HepG2 (cell line): ENCODE data around the gene NAGS. TPM values are rescaled to one million over a fixed set of nuclear protein-coding genes. Genes with fewer than 3 reads are reported as not detected.
A peak's percentile ranks its signal among the peaks of the same experiment; 100 is the strongest.

Experiments used
- CEBPB ChIP-seq: IDR thresholded peaks from 2 replicates; pipeline ENCODE4 v1.6.1; 2011; ENCODE audit warnings: low read depth, low read length, improper control_type of control experiment, borderline replicate concordance
- HOXA5 ChIP-seq: sonication (generic); formaldehyde crosslinking; IDR thresholded peaks from 2 replicates; pipeline ENCODE4 v1.4.0; 2020; ENCODE audit warnings: missing genetic modification reagents
- RFXAP ChIP-seq: sonication (generic); formaldehyde crosslinking; IDR thresholded peaks from 2 replicates; pipeline ENCODE4 v1.4.0; 2020; ENCODE audit warnings: missing genetic modification reagents, borderline replicate concordance
- TAF1 ChIP-seq: sonication (generic); formaldehyde crosslinking; IDR thresholded peaks from 2 replicates; pipeline ENCODE4 v1.4.0; 2020; ENCODE audit warnings: missing genetic modification reagents
- ZBTB8A ChIP-seq: sonication (generic); formaldehyde crosslinking; IDR thresholded peaks from 2 replicates; pipeline ENCODE4 v1.4.0; 2020; ENCODE audit warnings: mild to moderate bottlenecking, low read depth, missing genetic modification reagents, borderline replicate concordance
- ZNF451 ChIP-seq: sonication (generic); formaldehyde crosslinking; IDR thresholded peaks from 2 replicates; pipeline ENCODE4 v1.5.0; 2020; ENCODE audit warnings: mild to moderate bottlenecking, missing genetic modification reagents
- ZNF562 ChIP-seq: sonication (generic); formaldehyde crosslinking; IDR thresholded peaks from 2 replicates; pipeline ENCODE4 v1.8.0; 2022; ENCODE audit warnings: missing genetic modification reagents, borderline replicate concordance
- ZNF563 ChIP-seq: sonication (generic); formaldehyde crosslinking; IDR thresholded peaks from 2 replicates; pipeline ENCODE4 v1.8.0; 2022; ENCODE audit warnings: mild to moderate bottlenecking, moderate library complexity, missing genetic modification reagents
- ZNF674 ChIP-seq: sonication (generic); formaldehyde crosslinking; IDR thresholded peaks from 2 replicates; pipeline ENCODE4 v1.5.0; 2020; ENCODE audit warnings: low read depth, mild to moderate bottlenecking, missing genetic modification reagents
- polyA plus RNA-seq, 8 experiments: library from polyadenylated mRNA; depleted of rRNA in 3 of 8; stranded (reverse) in 7 of 8; unstranded in 1 of 8; fragments of >200 nt; fragmentation: Illumina TruSeq in 4 of 8; extraction: Trizol in 4 of 8; gene quantifications; 2 replicates each; pipeline versions ENCODE4 v1.2.1 to v1.2.3, GENCODE V29; 2011 to 2016; ENCODE audit warnings: low read depth in 4 of 8, missing spikeins in 1 of 8, mixed read lengths in 1 of 8; ENCODE audit not compliant: insufficient read depth in 1 of 8
- total RNA-seq, 5 experiments: library from RNA; depleted of rRNA; stranded (reverse); fragments of >200 nt; fragmentation: Illumina TruSeq; extraction: Trizol; gene quantifications; 2 replicates each; pipeline ENCODE4 v1.2.3, GENCODE V29; 2016; ENCODE audit warnings: low read depth in 1 of 5
- TF ChIP-seq, protein P1 (sequence below): sonication (generic); formaldehyde crosslinking; IDR thresholded peaks from 2 replicates; pipeline ENCODE4 v1.4.0; 2020; ENCODE audit warnings: missing genetic modification reagents
- TF ChIP-seq, protein P2 (sequence below): sonication (generic); formaldehyde crosslinking; IDR thresholded peaks from 2 replicates; pipeline ENCODE4 v1.4.0; 2020; ENCODE audit warnings: missing genetic modification reagents
- TF ChIP-seq, protein P3 (sequence below): sonication (generic); formaldehyde crosslinking; IDR thresholded peaks from 2 replicates; pipeline ENCODE4 v1.5.0; 2020; ENCODE audit warnings: mild to moderate bottlenecking, missing genetic modification reagents
- TF ChIP-seq, protein P4 (sequence below): sonication (generic); formaldehyde crosslinking; IDR thresholded peaks from 2 replicates; pipeline ENCODE4 v1.4.0; 2020; ENCODE audit warnings: mild to moderate bottlenecking, missing genetic modification reagents
- TF ChIP-seq, protein P5 (sequence below): sonication (generic); formaldehyde crosslinking; IDR thresholded peaks from 2 replicates; pipeline ENCODE4 v1.5.1; 2020; ENCODE audit warnings: mild to moderate bottlenecking, missing genetic modification reagents, borderline replicate concordance
- TF ChIP-seq, protein P6 (sequence below): IDR thresholded peaks from 2 replicates; pipeline ENCODE4 v1.6.1; 2016
- TF ChIP-seq, protein P7 (sequence below): sonication (generic); formaldehyde crosslinking; IDR thresholded peaks from 2 replicates; pipeline ENCODE4 v1.4.0; 2020; ENCODE audit warnings: missing genetic modification reagents

The NAGS gene
- total and polyA plus RNA-seq, 2 of the 13 experiments (the other 11 are each of a cell fraction or from before 2014, with no cell fraction given) = 4.3 to 5.1 TPM

DNA sequence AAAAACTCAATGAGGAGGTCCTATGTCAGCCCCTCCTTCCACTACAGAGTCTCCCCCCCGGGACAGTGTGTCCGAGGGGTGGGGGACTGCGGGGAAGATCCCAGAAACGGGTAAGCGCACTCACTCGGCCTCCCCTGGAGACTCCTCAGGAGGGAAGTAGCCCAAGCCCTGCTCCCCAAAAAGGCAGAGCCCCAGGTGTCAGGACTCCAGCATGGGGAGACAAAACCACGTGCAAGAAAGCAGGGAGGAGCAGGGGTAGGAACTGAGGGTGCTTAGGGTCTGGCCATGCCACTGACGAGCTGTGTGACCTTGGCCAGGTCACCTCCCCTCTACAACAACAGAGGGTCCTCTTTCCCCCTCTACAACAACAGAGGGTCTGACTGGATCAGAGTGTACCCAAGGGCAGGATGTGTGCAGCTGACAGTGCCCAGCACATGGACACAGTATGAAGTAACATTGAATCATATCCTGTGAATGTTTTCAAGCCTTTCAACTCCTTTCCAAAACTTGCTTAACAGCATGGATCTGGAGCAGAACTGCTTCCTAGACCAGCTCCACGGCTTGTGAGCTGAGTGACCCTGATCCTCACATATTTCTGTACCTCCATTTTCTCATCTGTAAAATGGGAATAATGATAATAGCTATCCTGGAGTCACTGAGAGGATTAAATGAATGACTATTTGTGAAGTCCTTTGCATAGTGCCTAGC is 2.1 kb upstream of the NAGS start (continued):
- TF ChIP-seq ZNF674 (CRISPR knock-in tag) (no peak), ZNF451 (CRISPR knock-in tag) (peak; percentile 17; the same call in 1 of the 2 replicates), ZNF562 (CRISPR knock-in tag) (no peak), HOXA5 (CRISPR knock-in tag) (peak; percentile 88), RFXAP (0 out of 2 replicates have a peak, but pooled peaks have one; percentile 51), ZNF563 (0 out of 2 replicates have a peak, but pooled peaks have one; percentile 10), ZBTB8A (CRISPR knock-in tag) (no peak), TAF1 (CRISPR knock-in tag) (peak; percentile 31; the same call in 1 of the 2 replicates), CEBPB (peak; percentile 80; the same call in 1 of the 2 replicates)
- TF ChIP-seq, protein P1, sequence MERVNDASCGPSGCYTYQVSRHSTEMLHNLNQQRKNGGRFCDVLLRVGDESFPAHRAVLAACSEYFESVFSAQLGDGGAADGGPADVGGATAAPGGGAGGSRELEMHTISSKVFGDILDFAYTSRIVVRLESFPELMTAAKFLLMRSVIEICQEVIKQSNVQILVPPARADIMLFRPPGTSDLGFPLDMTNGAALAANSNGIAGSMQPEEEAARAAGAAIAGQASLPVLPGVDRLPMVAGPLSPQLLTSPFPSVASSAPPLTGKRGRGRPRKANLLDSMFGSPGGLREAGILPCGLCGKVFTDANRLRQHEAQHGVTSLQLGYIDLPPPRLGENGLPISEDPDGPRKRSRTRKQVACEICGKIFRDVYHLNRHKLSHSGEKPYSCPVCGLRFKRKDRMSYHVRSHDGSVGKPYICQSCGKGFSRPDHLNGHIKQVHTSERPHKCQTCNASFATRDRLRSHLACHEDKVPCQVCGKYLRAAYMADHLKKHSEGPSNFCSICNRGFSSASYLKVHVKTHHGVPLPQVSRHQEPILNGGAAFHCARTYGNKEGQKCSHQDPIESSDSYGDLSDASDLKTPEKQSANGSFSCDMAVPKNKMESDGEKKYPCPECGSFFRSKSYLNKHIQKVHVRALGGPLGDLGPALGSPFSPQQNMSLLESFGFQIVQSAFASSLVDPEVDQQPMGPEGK (CRISPR knock-in tag) = peak; percentile 42
- TF ChIP-seq, protein P2, sequence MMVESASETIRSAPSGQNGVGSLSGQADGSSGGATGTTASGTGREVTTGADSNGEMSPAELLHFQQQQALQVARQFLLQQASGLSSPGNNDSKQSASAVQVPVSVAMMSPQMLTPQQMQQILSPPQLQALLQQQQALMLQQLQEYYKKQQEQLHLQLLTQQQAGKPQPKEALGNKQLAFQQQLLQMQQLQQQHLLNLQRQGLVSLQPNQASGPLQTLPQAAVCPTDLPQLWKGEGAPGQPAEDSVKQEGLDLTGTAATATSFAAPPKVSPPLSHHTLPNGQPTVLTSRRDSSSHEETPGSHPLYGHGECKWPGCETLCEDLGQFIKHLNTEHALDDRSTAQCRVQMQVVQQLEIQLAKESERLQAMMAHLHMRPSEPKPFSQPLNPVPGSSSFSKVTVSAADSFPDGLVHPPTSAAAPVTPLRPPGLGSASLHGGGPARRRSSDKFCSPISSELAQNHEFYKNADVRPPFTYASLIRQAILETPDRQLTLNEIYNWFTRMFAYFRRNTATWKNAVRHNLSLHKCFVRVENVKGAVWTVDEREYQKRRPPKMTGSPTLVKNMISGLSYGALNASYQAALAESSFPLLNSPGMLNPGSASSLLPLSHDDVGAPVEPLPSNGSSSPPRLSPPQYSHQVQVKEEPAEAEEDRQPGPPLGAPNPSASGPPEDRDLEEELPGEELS (CRISPR knock-in tag) = peak; percentile 53; the same call in 1 of the 2 replicates
- TF ChIP-seq, protein P3, sequence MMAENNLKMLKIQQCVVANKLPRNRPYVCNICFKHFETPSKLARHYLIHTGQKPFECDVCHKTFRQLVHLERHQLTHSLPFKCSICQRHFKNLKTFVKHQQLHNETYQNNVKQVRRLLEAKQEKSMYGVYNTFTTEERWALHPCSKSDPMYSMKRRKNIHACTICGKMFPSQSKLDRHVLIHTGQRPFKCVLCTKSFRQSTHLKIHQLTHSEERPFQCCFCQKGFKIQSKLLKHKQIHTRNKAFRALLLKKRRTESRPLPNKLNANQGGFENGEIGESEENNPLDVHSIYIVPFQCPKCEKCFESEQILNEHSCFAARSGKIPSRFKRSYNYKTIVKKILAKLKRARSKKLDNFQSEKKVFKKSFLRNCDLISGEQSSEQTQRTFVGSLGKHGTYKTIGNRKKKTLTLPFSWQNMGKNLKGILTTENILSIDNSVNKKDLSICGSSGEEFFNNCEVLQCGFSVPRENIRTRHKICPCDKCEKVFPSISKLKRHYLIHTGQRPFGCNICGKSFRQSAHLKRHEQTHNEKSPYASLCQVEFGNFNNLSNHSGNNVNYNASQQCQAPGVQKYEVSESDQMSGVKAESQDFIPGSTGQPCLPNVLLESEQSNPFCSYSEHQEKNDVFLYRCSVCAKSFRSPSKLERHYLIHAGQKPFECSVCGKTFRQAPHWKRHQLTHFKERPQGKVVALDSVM (CRISPR knock-in tag) = no peak
- TF ChIP-seq, protein P4, sequence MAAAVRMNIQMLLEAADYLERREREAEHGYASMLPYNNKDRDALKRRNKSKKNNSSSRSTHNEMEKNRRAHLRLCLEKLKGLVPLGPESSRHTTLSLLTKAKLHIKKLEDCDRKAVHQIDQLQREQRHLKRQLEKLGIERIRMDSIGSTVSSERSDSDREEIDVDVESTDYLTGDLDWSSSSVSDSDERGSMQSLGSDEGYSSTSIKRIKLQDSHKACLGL (CRISPR knock-in tag) = peak; percentile 31; the same call in 1 of the 2 replicates
- TF ChIP-seq, protein P5, sequence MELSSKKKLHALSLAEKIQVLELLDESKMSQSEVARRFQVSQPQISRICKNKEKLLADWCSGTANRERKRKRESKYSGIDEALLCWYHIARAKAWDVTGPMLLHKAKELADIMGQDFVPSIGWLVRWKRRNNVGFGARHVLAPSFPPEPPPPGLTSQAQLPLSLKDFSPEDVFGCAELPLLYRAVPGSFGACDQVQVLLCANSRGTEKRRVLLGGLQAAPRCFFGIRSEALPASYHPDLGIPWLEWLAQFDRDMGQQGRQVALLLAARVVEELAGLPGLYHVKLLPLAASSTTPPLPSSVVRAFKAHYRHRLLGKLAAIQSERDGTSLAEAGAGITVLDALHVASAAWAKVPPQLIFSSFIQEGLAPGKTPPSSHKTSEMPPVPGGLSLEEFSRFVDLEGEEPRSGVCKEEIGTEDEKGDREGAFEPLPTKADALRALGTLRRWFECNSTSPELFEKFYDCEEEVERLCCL (CRISPR knock-in tag) = 0 out of 2 replicates have a peak, but pooled peaks have one; percentile 33
- TF ChIP-seq, protein P6, sequence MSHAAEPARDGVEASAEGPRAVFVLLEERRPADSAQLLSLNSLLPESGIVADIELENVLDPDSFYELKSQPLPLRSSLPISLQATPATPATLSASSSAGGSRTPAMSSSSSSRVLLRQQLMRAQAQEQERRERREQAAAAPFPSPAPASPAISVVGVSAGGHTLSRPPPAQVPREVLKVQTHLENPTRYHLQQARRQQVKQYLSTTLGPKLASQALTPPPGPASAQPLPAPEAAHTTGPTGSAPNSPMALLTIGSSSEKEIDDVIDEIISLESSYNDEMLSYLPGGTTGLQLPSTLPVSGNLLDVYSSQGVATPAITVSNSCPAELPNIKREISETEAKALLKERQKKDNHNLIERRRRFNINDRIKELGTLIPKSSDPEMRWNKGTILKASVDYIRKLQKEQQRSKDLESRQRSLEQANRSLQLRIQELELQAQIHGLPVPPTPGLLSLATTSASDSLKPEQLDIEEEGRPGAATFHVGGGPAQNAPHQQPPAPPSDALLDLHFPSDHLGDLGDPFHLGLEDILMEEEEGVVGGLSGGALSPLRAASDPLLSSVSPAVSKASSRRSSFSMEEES = peak; percentile 74; the same call in 1 of the 2 replicates
- TF ChIP-seq, protein P7, sequence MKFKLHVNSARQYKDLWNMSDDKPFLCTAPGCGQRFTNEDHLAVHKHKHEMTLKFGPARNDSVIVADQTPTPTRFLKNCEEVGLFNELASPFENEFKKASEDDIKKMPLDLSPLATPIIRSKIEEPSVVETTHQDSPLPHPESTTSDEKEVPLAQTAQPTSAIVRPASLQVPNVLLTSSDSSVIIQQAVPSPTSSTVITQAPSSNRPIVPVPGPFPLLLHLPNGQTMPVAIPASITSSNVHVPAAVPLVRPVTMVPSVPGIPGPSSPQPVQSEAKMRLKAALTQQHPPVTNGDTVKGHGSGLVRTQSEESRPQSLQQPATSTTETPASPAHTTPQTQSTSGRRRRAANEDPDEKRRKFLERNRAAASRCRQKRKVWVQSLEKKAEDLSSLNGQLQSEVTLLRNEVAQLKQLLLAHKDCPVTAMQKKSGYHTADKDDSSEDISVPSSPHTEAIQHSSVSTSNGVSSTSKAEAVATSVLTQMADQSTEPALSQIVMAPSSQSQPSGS (CRISPR knock-in tag) = peak; percentile 48; the same call in 1 of the 2 replicates
